ENCODE data around the gene AADACL3. TPM values are rescaled to one million over a fixed set of nuclear protein-coding genes. Genes with fewer than 3 reads are reported as not detected.

AADACL3 gene
- polyA plus RNA-seq, 1 of the 3 experiments (the other 2 are of a cell fraction) = not detected

DNA sequence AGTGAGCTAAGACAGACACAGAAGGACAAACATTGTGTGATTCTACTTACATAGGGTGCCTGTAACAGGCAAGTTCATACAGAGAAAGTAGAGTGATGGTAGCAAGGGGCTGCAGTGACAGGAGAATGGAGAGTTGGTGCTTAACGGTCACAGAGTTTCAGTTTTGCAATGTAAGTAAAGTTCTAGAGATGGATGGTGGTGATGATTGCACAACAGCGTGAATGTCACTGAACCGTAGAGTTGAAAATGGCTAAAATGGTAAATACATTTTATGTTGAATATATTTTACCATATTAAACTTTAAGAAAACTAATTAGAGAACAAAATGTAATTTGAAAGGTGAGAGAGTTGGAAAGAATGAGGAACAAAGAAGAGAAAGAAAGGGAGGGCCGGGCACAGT, 38.8 kb downstream of the AADACL3 start:
- Histone ChIP-seq H3K4me3 (ENCODE audit: low read depth in 2 of 2, low read length in 1 of 2) (no peak overlapping the region), H3F3A (replicated peaks; ENCODE audit: insufficient read depth) (no peaks in the 10 kb centered on the region), H3K27ac (ENCODE audit: low read depth in 2 of 2, low read length in 1 of 2) (no peak overlapping the region), H3K79me2 (ENCODE audit: insufficient read depth) (no peaks in the 10 kb centered on the region), H3K9me3 (no peaks in the 10 kb centered on the region), H2AFZ (ENCODE audit: low read depth) (no peak overlapping the region), H3K4me1 (ENCODE audit: control insufficient read depth in 1 of 2, insufficient read depth in 2 of 2, low read depth in 1 of 2, low read length in 1 of 2) (no peaks in the 10 kb centered on the region), H3K9ac (no peak overlapping the region), H4K20me1 (ENCODE audit: insufficient read depth) (no peaks in the 10 kb centered on the region), H3K9me2 (no peaks in the 10 kb centered on the region), H3K4me2 (no peak overlapping the region), H3K27me3 (ENCODE audit: insufficient read depth) (no peaks in the 10 kb centered on the region), H3K36me3 (replicated peaks in 1 of 2; ENCODE audit: control insufficient read depth in 1 of 2, insufficient read depth in 2 of 2, low read length in 1 of 2) (no peaks in the 10 kb centered on the region)
- POLR2A ChIA-PET = no interaction called here
- 17% methylated on average over 4 of the region's 4 CpGs for WGBS (ENCODE audit: low lambda C conversion rate)
- TF ChIP-seq, protein P1, sequence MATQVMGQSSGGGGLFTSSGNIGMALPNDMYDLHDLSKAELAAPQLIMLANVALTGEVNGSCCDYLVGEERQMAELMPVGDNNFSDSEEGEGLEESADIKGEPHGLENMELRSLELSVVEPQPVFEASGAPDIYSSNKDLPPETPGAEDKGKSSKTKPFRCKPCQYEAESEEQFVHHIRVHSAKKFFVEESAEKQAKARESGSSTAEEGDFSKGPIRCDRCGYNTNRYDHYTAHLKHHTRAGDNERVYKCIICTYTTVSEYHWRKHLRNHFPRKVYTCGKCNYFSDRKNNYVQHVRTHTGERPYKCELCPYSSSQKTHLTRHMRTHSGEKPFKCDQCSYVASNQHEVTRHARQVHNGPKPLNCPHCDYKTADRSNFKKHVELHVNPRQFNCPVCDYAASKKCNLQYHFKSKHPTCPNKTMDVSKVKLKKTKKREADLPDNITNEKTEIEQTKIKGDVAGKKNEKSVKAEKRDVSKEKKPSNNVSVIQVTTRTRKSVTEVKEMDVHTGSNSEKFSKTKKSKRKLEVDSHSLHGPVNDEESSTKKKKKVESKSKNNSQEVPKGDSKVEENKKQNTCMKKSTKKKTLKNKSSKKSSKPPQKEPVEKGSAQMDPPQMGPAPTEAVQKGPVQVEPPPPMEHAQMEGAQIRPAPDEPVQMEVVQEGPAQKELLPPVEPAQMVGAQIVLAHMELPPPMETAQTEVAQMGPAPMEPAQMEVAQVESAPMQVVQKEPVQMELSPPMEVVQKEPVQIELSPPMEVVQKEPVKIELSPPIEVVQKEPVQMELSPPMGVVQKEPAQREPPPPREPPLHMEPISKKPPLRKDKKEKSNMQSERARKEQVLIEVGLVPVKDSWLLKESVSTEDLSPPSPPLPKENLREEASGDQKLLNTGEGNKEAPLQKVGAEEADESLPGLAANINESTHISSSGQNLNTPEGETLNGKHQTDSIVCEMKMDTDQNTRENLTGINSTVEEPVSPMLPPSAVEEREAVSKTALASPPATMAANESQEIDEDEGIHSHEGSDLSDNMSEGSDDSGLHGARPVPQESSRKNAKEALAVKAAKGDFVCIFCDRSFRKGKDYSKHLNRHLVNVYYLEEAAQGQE (IDR thresholded peaks at IDR 0.05; ENCODE audit: low read depth, low read length) = no peak
- no peak for TF ChIP-seq GABPA (IDR thresholded peaks at IDR 0.05; ENCODE audit: low read depth)
- TF ChIP-seq FOXJ3 (CRISPR knock-in tag; IDR thresholded peaks at IDR 0.05) = no peak
- TF ChIP-seq FOSL2 (IDR thresholded peaks at IDR 0.05; ENCODE audit: borderline replicate concordance, low read depth) = no peak
- TF ChIP-seq YY1 (IDR thresholded peaks at IDR 0.05; ENCODE audit: low read depth) = no peak
- no peak for TF ChIP-seq TAF1 (IDR thresholded peaks at IDR 0.05; ENCODE audit: borderline replicate concordance, low read depth, low read length)
- no peak for TF ChIP-seq IRF3 (IDR thresholded peaks at IDR 0.05; ENCODE audit: low read depth, low read length)
- no peak for TF ChIP-seq SIN3A (IDR thresholded peaks at IDR 0.05; ENCODE audit: borderline replicate concordance, low read depth, low read length)
- TF ChIP-seq, protein P2, sequence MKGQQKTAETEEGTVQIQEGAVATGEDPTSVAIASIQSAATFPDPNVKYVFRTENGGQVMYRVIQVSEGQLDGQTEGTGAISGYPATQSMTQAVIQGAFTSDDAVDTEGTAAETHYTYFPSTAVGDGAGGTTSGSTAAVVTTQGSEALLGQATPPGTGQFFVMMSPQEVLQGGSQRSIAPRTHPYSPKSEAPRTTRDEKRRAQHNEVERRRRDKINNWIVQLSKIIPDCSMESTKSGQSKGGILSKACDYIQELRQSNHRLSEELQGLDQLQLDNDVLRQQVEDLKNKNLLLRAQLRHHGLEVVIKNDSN (IDR thresholded peaks at IDR 0.05; ENCODE audit: borderline replicate concordance, low read depth) = no peak
- TF ChIP-seq NFIC (IDR thresholded peaks at IDR 0.05; ENCODE audit: borderline replicate concordance) = no peak
- TF ChIP-seq PBX3 (IDR thresholded peaks at IDR 0.05) = no peak
- TF ChIP-seq MXI1 (IDR thresholded peaks at IDR 0.05; ENCODE audit: low read depth, low read length) = no peak
- TF ChIP-seq RXRA (IDR thresholded peaks at IDR 0.05; ENCODE audit: borderline replicate concordance, low read depth) = no peak
- TF ChIP-seq CHD2 (IDR thresholded peaks at IDR 0.05; ENCODE audit: low read length, partially characterized antibody) = no peak
- no peak for TF ChIP-seq TEAD4 (IDR thresholded peaks at IDR 0.05; ENCODE audit: borderline replicate concordance, insufficient read depth)
- no peak for TF ChIP-seq POLR2AphosphoS5 (IDR thresholded peaks at IDR 0.05; ENCODE audit: low read depth, low read length)
- no peak for TF ChIP-seq ZBTB33 (IDR thresholded peaks at IDR 0.05; ENCODE audit: borderline replicate concordance, low read depth)
- no peak for TF ChIP-seq TCF12 (IDR thresholded peaks at IDR 0.05)
- CTCF ChIA-PET = no interaction called here
- no peak for DNase-seq

Measured in SK-N-SH (cell line).